Stimulated activated effector memory CD8-positive, alpha-beta T cell treated with anti-CD3 and anti-CD28 coated beads, Interleukin-12 subunit alpha, Interleukin-12 subunit beta, amount 100 ng/mL, for 72 hours (primary cell): ENCODE results near the gene NOP56.

ENCODE experiments used
- ATAC-seq: fragments of 150-1000 bp; cut with Tn5 transposase; 2 replicates; pipeline ENCODE4 v1.10.0; 2021
- DNase-seq, 2 donors: peaks; one replicate each; pipeline ENCODE4 v3.0.0; 2021 to 2022; ENCODE audit warnings: low spot score in 2 of 2
- H3K27ac Mint-ChIP-seq: one replicate; pipeline ENCODE4 v1.8.0; 2022; ENCODE audit warnings: mild to moderate bottlenecking, mixed read lengths
- H3K36me3 Mint-ChIP-seq: one replicate; pipeline ENCODE4 v1.8.0; 2022; ENCODE audit warnings: mild to moderate bottlenecking, mixed read lengths
- H3K4me1 Mint-ChIP-seq: one replicate; pipeline ENCODE4 v1.8.0; 2022; ENCODE audit warnings: mixed read lengths
- H3K4me3 Mint-ChIP-seq: one replicate; pipeline ENCODE4 v1.8.0; 2022; ENCODE audit warnings: mild to moderate bottlenecking, mixed read lengths
- H3K9me3 Mint-ChIP-seq: one replicate; pipeline ENCODE4 v1.8.0; 2022; ENCODE audit warnings: mixed read lengths

Gene NOP56

GRCh38 chr20:2651772-2652723 lies at the start of gene NOP56:
Gene NOP56 (plus strand): TSS chr20:2652632. CDS start chr20:2652661, 29 bp downstream.
- peak; percentile 99 for DNase-seq
- Mint-ChIP-seq H3K4me1 (peaks cover 42% of the 10 kb centered on the region), H3K27ac (peak within 1 kb of the TSS; percentile 96), H3K36me3 (peaks cover 55% of the 10 kb centered on the region), H3K4me3 (peak within 1 kb of the TSS; percentile 86), H3K9me3 (no peaks in the 10 kb centered on the region)
- peak; percentile 93 for ATAC-seq

GRCh38 chr20:2602746-2603145 lies 49.7 kb upstream of the NOP56 start:
- Mint-ChIP-seq H3K27ac (no peak overlapping the region), H3K36me3 (no peaks in the 10 kb centered on the region), H3K4me1 (no peaks in the 10 kb centered on the region), H3K4me3 (no peak overlapping the region), H3K9me3 (peaks cover 9% of the 10 kb centered on the region)
- DNase-seq (no peak), ATAC-seq (no peak)

GRCh38 chr20:2603816-2604505 lies 48.5 kb upstream of the NOP56 start:
- Mint-ChIP-seq H3K4me3 (no peak overlapping the region), H3K4me1 (no peaks in the 10 kb centered on the region), H3K9me3 (peaks cover 9% of the 10 kb centered on the region), H3K36me3 (no peaks in the 10 kb centered on the region), H3K27ac (no peak overlapping the region)
- ATAC-seq (no peak), DNase-seq (no peak)

GRCh38 chr20:2604506-2604835 lies 48.0 kb upstream of the NOP56 start:
- Mint-ChIP-seq H3K36me3 (no peaks in the 10 kb centered on the region), H3K27ac (no peak overlapping the region), H3K4me1 (no peaks in the 10 kb centered on the region), H3K4me3 (no peak overlapping the region), H3K9me3 (peaks cover 9% of the 10 kb centered on the region)
- ATAC-seq (no peak), DNase-seq (no peak)

GRCh38 chr20:2606507-2607006 lies 45.9 kb upstream of the NOP56 start:
- Mint-ChIP-seq H3K9me3 (peaks cover 9% of the 10 kb centered on the region), H3K36me3 (no peaks in the 10 kb centered on the region), H3K4me3 (no peak overlapping the region), H3K27ac (no peak overlapping the region), H3K4me1 (no peaks in the 10 kb centered on the region)
- no peak for ATAC-seq
- DNase-seq: no peak

GRCh38 chr20:2610326-2610725 lies 42.1 kb upstream of the NOP56 start:
- Mint-ChIP-seq H3K9me3 (peaks cover 9% of the 10 kb centered on the region), H3K27ac (no peak overlapping the region), H3K4me3 (no peak overlapping the region), H3K4me1 (no peaks in the 10 kb centered on the region), H3K36me3 (no peaks in the 10 kb centered on the region)
- DNase-seq (no peak), ATAC-seq (no peak)

- ATAC-seq (no peak), DNase-seq (no peak)
- Mint-ChIP-seq H3K4me3 (no peak overlapping the region), H3K27ac (no peak overlapping the region), H3K4me1 (no peaks in the 10 kb centered on the region), H3K9me3 (peaks cover 9% of the 10 kb centered on the region), H3K36me3 (no peaks in the 10 kb centered on the region)
Observed at GRCh38 chr20:2610941-2611720, 41.3 kb upstream of the NOP56 start.

- H3K27ac Mint-ChIP-seq: no peak overlapping the region
- no peak for ATAC-seq
- no peak overlapping the region for H3K4me3 Mint-ChIP-seq
- H3K9me3 Mint-ChIP-seq: peaks cover 5% of the 10 kb centered on the region
- H3K4me1 Mint-ChIP-seq: no peaks in the 10 kb centered on the region
- DNase-seq: no peak
- no peaks in the 10 kb centered on the region for H3K36me3 Mint-ChIP-seq
Observed at GRCh38 chr20:2612073-2612472, 40.4 kb upstream of the NOP56 start.

GRCh38 chr20:2616634-2617033 lies 35.8 kb upstream of the NOP56 start:
- Mint-ChIP-seq H3K36me3 (no peaks in the 10 kb centered on the region), H3K4me3 (no peak overlapping the region), H3K4me1 (no peaks in the 10 kb centered on the region), H3K9me3 (no peaks in the 10 kb centered on the region), H3K27ac (no peak overlapping the region)
- ATAC-seq: no peak
- no peak for DNase-seq

GRCh38 chr20:2617099-2617714 lies 35.2 kb upstream of the NOP56 start:
- Mint-ChIP-seq H3K4me1 (no peaks in the 10 kb centered on the region), H3K27ac (no peak overlapping the region), H3K9me3 (no peaks in the 10 kb centered on the region), H3K36me3 (no peaks in the 10 kb centered on the region), H3K4me3 (no peak overlapping the region)
- ATAC-seq: no peak
- no peak for DNase-seq

- H3K27ac Mint-ChIP-seq: no peak overlapping the region
- DNase-seq (no peak), ATAC-seq (no peak)
- H3K4me3 Mint-ChIP-seq: no peak overlapping the region
- no peaks in the 10 kb centered on the region for H3K36me3 Mint-ChIP-seq
- no peaks in the 10 kb centered on the region for H3K4me1 Mint-ChIP-seq
- no peaks in the 10 kb centered on the region for H3K9me3 Mint-ChIP-seq
Observed at GRCh38 chr20:2618815-2619214, 33.6 kb upstream of the NOP56 start.

GRCh38 chr20:2619337-2619736 lies 33.1 kb upstream of the NOP56 start:
- DNase-seq (no peak), ATAC-seq (no peak)
- no peaks in the 10 kb centered on the region for H3K4me1 Mint-ChIP-seq
- no peaks in the 10 kb centered on the region for H3K36me3 Mint-ChIP-seq
- H3K4me3 Mint-ChIP-seq: no peak overlapping the region
- no peaks in the 10 kb centered on the region for H3K9me3 Mint-ChIP-seq
- H3K27ac Mint-ChIP-seq: no peak overlapping the region

GRCh38 chr20:2619961-2620595 lies 32.4 kb upstream of the NOP56 start:
- ATAC-seq (no peak), DNase-seq (no peak)
- Mint-ChIP-seq H3K9me3 (no peaks in the 10 kb centered on the region), H3K27ac (no peak overlapping the region), H3K4me1 (no peaks in the 10 kb centered on the region), H3K4me3 (no peak overlapping the region), H3K36me3 (no peaks in the 10 kb centered on the region)

- H3K36me3 Mint-ChIP-seq: no peaks in the 10 kb centered on the region
- H3K27ac Mint-ChIP-seq: no peak overlapping the region
- no peak overlapping the region for H3K4me3 Mint-ChIP-seq
- H3K9me3 Mint-ChIP-seq: peaks cover 4% of the 10 kb centered on the region
- no peaks in the 10 kb centered on the region for H3K4me1 Mint-ChIP-seq
- ATAC-seq (no peak), DNase-seq (no peak)
Observed at GRCh38 chr20:2624190-2624589, 28.2 kb upstream of the NOP56 start.
